HuH-7.5 (cell line): Measurements from ENCODE around the gene USF2.

ENCODE experiments used
- DNase-seq: peaks from one replicate; pipeline ENCODE4 v3.0.0; 2011; ENCODE audit warnings: low spot score

Gene USF2

DNA sequence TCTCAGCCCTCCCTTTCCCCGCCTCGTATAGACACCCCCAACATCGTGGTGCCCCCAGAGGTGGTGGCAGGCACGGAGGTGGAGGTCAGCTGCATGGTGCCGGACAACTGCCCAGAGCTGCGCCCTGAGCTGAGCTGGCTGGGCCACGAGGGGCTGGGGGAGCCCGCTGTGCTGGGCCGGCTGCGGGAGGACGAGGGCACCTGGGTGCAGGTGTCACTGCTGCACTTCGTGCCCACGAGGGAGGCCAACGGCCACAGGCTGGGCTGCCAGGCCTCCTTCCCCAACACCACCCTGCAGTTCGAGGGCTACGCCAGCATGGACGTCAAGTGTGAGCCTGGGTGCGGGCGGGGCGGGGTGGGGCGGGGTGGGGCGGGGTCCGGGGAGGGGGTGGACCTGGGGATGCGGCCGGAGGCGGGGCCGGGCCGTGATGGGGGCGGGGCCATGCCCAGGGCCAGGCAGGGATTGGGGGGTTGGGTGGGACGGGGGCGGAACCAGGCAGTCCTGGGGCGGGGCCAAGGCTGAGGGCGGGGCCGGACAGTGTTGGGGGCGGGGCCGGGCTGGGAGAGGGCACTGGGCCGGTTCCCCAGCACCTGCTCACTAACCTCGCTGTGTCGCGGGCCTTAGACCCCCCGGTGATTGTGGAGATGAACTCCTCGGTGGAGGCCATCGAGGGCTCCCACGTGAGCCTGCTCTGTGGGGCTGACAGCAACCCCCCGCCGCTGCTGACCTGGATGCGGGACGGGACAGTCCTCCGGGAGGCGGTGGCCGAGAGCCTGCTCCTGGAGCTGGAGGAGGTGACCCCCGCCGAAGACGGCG lies 31.0 kb downstream of the USF2 start:
- no peak for DNase-seq

DNA sequence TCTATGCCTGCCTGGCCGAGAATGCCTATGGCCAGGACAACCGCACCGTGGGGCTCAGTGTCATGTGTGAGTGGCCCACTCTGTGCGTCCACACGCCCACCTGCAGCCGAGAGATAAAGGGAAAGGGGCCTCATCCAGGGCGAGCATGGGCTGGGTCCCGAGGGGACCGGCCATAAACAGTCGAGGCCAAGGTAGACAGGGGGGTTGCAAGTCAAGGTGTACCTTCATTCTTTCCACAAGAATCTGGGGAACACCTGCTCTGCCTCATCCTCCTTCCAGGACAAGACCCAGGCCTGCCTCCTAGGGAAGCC lies 31.5 kb downstream of the USF2 start:
- DNase-seq = no peak

DNA sequence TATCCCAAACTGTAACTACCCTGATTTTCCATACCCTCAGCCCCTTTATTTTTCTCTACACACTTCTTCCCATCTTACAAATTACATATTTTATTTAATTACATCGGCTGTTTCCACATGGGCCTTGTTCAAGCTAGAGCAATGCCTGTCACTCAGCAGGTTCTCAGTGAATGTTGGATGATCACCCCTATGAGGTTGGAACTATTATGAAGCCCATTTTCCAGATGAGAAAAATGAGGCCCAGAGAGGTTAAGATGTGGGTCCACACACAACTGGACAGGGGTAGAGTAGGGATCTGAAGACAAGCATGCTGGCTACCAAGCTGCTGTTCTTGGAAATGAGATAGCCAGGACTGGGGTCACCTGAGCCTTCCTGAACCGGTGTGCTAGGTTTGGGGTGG lies 33.2 kb downstream of the USF2 start:
- no peak for DNase-seq

DNA sequence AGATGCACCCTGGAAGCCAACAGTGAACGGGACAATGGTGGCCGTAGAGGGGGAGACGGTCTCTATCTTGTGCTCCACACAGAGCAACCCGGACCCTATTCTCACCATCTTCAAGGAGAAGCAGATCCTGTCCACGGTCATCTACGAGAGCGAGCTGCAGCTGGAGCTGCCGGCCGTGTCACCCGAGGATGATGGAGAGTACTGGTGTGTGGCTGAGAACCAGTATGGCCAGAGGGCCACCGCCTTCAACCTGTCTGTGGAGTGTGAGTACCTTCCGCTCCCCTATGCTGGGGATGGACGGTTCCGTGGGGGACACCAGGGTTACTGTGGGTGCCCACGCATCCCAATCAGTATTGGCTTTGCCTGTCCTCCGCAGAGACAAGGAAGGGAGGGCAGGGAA lies 33.7 kb downstream of the USF2 start:
- no peak for DNase-seq

DNA sequence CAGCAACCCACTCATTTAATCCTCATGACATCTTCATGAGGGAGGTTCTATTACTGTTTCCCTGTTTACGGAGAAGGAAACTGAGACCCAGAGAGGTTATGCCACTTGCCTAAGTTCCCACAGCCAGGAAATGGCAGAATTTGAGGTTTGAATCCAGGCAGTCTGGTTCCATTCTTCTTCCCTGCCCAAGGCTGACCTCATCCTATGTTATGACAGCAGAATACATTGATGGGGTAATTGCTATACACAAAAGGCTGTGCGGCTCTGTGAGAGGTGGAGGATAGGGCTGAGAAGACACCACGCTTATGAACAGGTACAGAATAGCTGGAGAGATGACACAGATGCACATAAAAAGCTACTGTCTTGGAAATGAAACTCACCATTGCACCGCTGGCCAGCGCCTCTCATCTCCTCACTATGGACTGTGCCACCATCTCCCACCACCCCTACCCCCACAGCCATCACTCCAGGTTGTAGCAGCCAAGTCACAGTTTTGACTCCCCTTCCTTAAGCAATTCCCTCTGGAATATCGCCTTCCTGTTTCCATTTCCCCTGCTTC lies 34.7 kb downstream of the USF2 start:
- no peak for DNase-seq

DNA sequence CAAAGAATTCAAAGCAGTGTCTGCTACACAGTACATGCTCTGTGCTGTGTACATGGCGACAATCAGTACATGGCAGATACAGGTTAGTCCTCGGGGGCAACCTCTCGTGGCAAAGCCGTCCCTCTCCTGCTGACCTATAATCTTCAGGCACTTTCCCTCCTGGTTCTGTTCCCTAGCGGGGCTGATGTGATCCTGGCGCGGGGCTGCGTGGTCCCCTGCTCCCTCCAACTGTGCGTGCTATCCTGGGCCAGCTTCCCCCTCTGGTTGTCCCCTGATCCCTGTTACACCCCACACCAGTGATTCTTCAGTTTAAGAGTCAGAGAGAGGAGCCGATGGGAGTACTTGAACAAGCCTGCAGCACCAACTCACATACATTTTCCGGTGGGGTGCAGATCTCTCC lies 35.3 kb downstream of the USF2 start:
- DNase-seq = no peak

DNA sequence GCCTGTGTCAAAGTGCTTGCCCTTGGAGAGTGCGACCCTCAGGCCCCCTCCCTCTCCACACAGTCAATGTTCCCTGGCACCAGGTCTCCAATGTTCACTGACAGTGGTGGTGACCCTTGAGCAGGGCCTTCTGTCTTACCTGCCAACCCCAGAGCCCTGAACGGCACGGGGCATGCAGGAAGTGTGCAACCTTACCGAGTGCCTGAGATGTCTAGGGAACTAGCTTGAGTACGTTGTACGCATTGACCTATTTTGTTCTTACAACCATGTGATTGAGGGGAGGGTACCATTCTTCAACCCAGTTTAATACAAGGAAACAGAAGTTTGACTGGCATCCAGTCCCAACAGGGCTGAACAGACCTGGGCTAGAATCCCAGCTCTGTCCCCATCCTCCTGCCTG lies 36.4 kb downstream of the USF2 start:
- no peak for DNase-seq

DNA sequence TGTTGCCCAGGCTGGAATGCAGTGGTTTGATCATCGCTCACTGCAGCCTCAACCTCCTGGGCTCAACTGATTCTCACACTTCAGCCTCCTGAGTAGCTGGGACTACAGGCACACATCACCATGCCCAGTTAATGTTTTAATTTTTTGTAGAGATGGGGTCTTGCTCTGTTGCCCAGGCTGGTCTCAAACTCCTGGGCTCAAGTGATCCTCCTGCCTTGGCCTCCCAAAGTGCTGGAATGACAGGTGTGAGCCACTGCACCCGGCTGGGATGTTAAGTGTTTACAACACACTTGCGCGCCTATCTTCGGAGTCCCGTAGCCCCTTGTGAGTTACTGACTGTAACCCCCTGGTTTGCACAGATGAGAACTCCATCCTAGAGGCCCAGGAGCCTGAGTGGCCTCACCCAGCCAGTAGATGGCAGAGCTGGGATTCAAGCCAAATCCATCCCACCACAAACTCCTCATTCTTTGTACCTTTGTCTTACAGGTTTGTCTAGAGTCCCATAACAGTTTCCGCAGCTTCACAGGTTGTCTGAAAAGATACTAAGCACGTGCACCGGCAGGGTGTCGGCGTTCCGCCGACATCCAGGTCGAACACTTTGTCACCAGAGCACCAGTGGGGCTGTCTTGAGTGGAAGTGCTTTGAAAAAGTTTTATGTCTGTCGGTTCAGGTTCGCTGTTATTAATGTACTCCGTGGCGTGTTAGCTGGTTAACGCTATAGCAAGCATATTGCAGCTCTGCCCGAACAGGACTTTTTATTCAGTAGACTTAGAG lies 37.9 kb downstream of the USF2 start:
- DNase-seq = peak; percentile 67

DNA sequence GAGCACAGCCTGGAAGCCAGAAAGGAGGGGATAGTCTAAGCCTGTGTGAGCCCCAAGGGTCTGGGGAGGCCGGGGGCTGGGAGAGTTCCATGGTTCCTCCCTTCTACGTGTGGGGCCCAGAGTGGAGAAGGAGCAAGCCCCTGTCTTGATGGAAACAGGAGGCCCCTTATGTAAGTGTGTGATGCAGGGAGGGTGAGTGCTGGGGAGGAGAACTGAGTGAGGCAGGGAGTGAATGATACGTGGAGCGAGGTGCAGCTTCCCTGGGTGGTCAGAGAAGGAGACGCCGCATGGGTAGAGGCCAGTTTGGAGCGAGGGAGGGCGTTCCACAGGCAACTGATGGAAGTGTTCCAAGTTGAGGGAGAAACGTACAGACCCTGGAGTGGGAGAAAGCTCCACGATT lies 39.2 kb downstream of the USF2 start:
- DNase-seq = no peak

DNA sequence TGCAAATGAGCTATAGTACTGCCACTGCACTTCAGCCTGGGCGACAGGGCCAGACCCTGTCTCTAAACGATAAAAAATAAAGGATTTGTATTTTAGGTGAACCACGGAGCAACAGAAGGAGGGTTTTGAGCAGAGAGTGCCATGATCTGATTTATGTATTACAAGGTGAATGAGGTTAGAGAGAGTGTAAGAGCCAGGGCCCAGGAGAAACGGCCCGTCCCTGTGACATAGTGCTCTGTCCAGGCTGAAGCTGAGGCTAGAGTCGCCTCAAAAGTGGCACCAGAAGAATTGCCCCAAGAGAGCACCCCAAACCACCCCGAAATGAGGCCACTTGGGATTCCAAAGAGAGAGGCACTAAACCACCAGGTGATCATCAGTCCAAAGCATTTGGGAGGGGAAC lies 40.1 kb downstream of the USF2 start:
- DNase-seq = no peak

DNA sequence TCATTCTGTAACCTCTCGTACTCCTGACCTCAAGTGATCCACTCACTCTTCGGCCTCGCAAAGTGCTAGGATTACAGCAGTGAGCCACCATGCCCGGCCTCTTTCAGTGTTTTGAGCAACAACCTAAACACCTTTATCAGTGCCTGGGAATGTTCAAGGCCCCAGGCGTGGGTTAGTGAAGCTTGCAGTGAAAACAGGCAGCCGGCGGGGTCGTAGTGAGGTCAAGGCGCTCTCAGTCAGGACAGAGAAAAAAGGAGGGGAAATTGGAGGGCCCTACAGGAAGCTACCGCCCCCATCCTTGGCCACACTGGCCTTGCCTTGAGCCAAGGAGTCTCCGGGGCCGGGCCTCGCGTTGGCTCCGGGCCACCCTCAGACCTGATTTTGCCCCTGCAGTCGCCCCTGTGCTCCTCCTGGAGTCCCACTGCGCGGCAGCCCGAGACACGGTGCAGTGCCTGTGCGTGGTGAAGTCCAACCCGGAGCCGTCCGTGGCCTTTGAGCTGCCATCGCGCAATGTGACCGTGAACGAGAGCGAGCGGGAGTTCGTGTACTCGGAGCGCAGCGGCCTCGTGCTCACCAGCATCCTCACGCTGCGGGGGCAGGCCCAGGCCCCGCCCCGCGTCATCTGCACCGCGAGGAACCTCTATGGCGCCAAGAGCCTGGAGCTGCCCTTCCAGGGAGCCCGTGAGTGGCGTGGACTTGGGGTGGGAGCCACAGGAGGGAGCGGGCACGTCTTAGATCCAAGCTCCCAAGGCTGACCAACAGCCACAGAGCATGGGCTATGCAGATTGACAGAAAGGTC lies 40.9 kb downstream of the USF2 start:
- no peak for DNase-seq

DNA sequence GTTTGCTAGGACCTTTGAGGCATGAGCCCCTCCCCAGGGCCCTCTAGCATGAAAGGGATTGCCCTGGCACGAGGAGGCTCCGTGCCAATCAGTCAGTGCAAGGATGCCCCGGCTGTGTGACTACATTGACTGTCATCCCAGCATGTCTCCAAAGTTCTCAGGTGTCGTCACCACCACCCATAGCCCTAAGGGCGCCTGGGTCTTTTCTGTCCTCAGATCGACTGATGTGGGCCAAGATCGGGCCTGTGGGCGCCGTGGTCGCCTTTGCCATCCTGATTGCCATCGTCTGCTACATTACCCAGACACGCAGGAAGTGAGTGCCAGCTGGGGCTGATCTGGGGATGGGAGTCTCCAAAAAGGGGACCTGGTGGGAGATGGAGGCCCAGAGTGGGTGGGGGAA lies 41.6 kb downstream of the USF2 start:
- DNase-seq = no peak

DNA sequence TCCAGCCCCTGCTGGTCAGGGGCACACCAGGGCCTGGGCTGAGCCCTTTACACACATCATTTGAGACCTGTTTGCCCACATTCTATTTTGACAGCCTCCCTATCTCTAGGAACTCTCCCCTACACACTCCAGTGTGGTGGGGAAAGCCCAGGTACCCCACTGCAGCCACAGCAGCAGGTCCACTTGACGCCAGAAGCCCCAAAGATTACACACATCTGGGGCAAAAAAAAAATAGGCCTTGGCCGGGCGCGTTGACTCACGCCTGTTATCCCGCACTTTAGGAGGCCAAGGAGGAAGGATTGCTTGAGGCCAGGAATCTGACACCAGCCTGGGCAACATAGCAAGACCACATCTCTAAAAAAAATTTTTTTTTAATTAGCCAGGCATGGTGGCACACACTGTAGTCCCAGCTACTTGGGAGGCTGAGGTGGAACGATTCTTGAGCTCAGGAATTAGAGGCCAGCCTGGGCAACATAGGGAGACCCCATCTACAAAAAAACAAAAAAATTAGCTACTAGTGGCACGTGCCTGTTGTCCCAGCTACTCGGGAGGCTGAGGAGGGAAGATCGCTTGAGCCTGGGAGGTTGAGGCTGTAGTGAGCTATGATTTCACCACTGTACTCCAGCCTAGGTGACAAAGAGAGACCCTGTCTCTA lies 42.2 kb downstream of the USF2 start:
- no peak for DNase-seq

DNA sequence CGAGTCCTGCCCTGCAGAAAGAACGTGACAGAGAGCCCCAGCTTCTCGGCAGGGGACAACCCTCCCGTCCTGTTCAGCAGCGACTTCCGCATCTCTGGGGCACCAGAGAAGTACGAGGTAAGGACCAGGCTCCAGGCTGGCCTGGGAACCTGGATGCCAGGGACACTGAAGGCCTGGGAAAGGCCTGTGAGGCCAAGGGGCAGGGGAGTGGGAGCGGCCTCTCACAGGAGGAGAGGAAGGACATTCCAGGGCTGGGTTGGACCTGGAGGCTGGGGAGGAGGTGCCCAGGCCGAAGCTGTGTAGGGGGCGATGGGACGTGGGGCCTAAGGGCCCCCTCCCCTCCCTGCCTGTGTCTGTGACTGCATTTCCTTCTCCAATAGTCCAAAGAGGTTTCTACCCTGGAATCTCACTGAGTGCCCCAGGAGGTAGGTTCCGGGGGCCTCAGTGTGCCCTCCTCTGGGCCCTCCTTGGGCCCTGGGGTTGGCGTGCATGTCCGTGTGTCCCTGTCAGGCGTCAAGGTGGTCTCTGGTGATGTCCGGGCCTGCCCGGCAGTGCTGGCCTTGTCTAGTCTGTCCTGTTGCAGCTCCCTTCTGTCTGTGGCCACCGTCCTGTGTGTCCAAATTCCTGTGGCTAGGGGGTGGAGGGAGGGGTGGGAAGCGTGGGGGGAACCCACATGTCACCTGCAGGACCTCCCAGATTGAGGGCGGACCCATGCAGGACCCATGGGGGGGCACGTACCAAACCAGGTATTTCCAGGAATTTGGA lies 43.3 kb downstream of the USF2 start:
- DNase-seq = no peak

DNA sequence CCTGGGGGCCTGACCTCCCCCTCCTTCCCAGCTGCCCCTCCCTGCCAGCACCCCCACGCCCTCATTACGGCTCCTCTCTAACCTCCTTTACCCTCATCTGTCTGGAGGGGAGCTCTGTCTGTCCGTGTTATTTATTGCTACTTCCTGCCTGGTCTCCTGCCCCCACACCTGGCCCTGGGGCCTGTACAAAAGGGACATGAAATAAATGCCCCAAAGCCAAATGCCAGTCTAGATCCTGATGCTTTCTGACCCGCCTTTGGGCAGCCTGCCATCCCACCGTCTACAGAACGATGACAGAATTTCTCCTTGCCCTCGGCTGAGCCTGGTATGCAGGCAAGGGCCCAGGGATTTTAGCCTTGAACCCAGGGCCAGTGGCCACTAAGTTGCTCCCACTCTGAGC lies 44.8 kb downstream of the USF2 start:
- DNase-seq = no peak

DNA sequence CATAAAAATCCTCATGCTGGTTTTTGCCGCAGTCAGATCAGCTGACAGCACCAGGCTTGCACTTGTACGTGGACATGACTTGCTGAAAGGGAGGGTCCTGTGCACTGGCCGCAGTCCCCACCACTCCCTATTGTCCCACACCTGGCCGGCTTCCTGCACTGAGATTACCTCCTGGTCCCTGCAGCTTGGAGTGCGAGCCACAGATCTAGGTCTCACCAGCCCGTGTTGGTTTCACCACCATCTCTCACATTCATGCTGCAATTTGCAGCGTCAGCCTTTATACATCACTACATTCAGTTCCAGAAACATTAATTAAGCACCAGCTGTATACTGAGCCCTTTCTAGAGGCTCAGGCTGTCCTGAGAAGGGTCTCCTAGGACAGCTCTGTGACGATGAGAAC lies 45.3 kb downstream of the USF2 start:
- no peak for DNase-seq

DNA sequence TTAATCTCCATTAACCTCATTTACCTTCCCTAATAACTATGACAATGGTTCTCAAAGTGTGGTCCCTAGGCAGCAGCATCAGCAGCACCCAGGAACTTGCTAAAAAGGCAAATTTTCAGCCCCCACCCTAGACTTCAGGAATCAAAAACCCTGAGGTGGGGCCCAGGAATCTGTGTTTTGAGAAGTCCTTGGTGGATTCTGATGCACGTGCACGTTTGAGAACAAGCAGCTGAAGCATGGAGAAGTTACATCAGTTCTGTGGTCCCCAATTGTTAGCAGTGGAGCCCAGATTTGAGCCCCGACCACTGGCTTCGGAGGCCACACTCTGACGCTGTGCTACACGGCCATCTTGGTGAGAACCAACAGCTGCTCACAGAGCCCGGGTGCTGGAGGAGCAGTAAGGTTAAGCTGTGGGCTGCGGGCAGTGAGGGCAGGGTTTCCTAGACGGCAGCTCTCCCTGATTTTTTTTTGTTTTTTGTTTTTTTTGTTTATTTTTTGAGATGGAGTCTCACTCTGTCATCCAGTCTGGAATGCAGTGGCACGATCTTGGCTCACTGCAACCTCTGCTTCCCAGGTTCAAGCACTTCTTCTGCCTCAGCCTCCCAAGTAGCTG lies 46.2 kb downstream of the USF2 start:
- DNase-seq = no peak

DNA sequence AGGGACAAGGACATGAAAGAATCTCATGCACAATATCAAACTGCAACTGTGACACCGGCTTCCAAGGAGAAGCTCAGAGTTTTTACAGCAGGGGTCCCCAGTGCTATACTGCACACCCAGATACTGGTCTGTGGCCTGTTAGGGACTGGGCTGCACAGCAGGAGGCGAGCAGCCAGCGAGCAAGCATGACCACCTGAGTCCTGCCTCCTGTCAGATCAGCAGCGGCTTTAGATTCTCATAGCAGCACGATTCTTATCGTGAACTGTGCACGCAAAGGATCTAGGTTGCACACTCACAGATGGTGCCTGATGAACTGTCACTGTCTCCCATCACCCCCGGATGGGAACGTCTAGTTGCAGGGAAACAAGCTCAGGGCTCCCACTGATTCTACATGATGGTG lies 47.1 kb downstream of the USF2 start:
- DNase-seq = no peak

DNA sequence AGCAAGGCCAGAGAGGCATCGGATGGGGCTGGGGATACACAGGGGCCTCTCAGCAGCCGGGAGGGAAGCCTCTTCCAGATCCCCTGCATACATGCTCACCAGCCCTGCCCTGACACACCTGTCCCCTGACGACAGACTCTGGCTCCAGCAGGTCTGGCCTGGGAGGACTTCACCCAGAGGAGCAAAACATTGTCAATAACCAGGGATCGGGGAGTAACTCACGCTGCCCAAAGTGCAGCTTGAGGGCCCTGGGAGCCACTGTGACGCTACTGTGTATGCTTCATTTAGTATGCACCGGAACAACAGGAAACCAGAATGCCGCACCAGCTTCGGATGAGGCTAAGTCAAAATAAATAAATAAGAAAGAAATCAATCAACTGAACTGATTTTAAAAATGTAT lies 47.8 kb downstream of the USF2 start:
- no peak for DNase-seq

DNA sequence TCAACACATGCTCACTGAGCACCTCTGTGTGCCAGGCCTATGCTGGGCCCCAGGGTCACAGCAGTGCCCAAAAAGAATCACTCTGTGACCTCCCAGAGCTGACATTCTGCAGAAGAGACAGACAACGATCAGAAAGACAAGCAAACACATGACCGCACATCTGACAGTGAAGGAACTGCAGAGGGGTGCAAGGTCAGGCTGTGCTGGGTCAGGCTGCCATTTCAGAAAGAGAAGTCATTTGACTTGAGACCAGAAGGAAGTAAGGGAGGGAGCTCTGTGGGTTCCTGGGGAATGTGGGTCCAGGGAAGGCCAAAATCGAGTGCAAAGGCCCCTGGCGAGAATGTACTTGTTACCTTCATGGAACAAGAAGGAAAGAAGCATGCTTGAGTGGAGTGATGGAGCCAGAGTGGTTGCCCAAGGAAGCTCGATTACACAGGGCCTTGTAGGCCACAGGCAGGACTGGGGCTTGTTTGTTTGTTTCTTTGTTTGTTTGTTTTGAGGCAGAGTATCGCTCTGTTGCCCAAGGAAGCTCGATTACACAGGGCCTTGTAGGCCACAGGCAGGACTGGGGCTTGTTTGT lies 48.8 kb downstream of the USF2 start:
- DNase-seq = no peak
